CD14-positive monocyte (primary cell): Measurements from ENCODE around the gene ANKRD53. TPM values are rescaled to one million over a fixed set of nuclear protein-coding genes. Genes with fewer than 3 reads are reported as not detected.
A peak's percentile ranks its signal among the peaks of the same experiment; 100 is the strongest.

ENCODE experiments used
- DNase-seq, 3 donors: peaks; one replicate each; pipeline ENCODE4 v3.0.0-alpha.2; 2011 to 2022
- H2AFZ ChIP-seq: 2 replicates; pipeline ENCODE4 v1.6.0; 2012; ENCODE audit warnings: mild to moderate bottlenecking, low read depth, low read length, inconsistent platforms; ENCODE audit not compliant: insufficient read depth, poor library complexity, severe bottlenecking
- H3K27ac ChIP-seq, 2 donors: 1 replicate in 1 of 2; 2 replicates in 1 of 2; pipeline ENCODE4 v1.5.1; 2012 to 2013; ENCODE audit warnings: low read length in 2 of 2, control low read depth in 1 of 2, inconsistent platforms in 1 of 2, low read depth in 1 of 2, mild to moderate bottlenecking in 1 of 2
- H3K27me3 ChIP-seq, 2 donors: one replicate each; pipeline versions ENCODE4 v1.6.0 to v1.6.1; 2011 to 2013; ENCODE audit warnings: low read length in 2 of 2; ENCODE audit not compliant: control insufficient read depth in 2 of 2, insufficient read depth in 2 of 2
- H3K36me3 ChIP-seq, 2 donors: replicated peaks in 1 of 2; 1 replicate in 1 of 2; 2 replicates in 1 of 2; pipeline versions ENCODE4 v1.5.1 to v1.6.1; 2012 to 2013; ENCODE audit warnings: low read length in 2 of 2, control low read depth in 1 of 2, inconsistent platforms in 1 of 2, mild to moderate bottlenecking in 1 of 2; ENCODE audit not compliant: insufficient read depth in 2 of 2, control insufficient read depth in 1 of 2
- H3K4me1 ChIP-seq, 2 donors: 1 replicate in 1 of 2; 2 replicates in 1 of 2; pipeline versions ENCODE4 v1.5.1 to v1.6.1; 2012 to 2013; ENCODE audit warnings: low read length in 2 of 2, control low read depth in 1 of 2, inconsistent platforms in 1 of 2, mild to moderate bottlenecking in 1 of 2, moderate library complexity in 1 of 2; ENCODE audit not compliant: insufficient read depth in 2 of 2, control insufficient read depth in 1 of 2
- H3K4me2 ChIP-seq: replicated peaks from 2 replicates; pipeline ENCODE3; 2012; ENCODE audit warnings: low read length, moderate library complexity, mild to moderate bottlenecking; ENCODE audit not compliant: poor library complexity, severe bottlenecking; ENCODE audit errors: extremely low read depth
- H3K4me3 ChIP-seq, 3 experiments: fragments of 200-600 bp in 1 of 3; sonication (generic) in 1 of 3; replicated peaks in 1 of 3; 1 replicate in 2 of 3; 2 replicates in 1 of 3; pipeline ENCODE4 v1.5.1; 2011 to 2013; ENCODE audit warnings: low read length in 3 of 3, mild to moderate bottlenecking in 3 of 3, control low read depth in 2 of 3, low read depth in 2 of 3, inconsistent platforms in 1 of 3, moderate library complexity in 1 of 3
- H3K79me2 ChIP-seq: 2 replicates; pipeline ENCODE4 v1.6.0; 2012; ENCODE audit warnings: mild to moderate bottlenecking, control low read depth, inconsistent platforms, low read length, moderate library complexity; ENCODE audit not compliant: insufficient read depth
- H3K9ac ChIP-seq: 2 replicates; pipeline ENCODE4 v1.6.0; 2017; ENCODE audit warnings: low read length, mild to moderate bottlenecking; ENCODE audit not compliant: insufficient read depth, poor library complexity, severe bottlenecking
- H3K9me3 ChIP-seq, 2 donors: replicated peaks in 1 of 2; 1 replicate in 1 of 2; 2 replicates in 1 of 2; pipeline versions ENCODE4 v1.5.1 to v1.6.1; 2012 to 2013; ENCODE audit warnings: low read length in 2 of 2, control low read depth in 1 of 2; ENCODE audit not compliant: control insufficient read depth in 1 of 2, insufficient read depth in 1 of 2
- H4K20me1 ChIP-seq: 2 replicates; pipeline ENCODE4 v1.6.0; 2012; ENCODE audit warnings: mild to moderate bottlenecking, low read length, control low read depth, moderate library complexity; ENCODE audit not compliant: insufficient read depth
- H3K27ac Mint-ChIP-seq, 7 donors: one replicate each; pipeline ENCODE4 v1.8.0; 2020; ENCODE audit warnings: mild to moderate bottlenecking in 7 of 7, mixed read lengths in 7 of 7, moderate library complexity in 6 of 7, inconsistent platforms in 2 of 7
- H3K27me3 Mint-ChIP-seq, 3 donors: one replicate each; pipeline ENCODE4 v1.8.0; 2021 to 2022; ENCODE audit warnings: low read depth in 3 of 3, mild to moderate bottlenecking in 3 of 3, mixed read lengths in 3 of 3, moderate library complexity in 3 of 3, inconsistent platforms in 1 of 3
- H3K36me3 Mint-ChIP-seq, 2 donors: one replicate each; pipeline ENCODE4 v1.8.0; 2020; ENCODE audit warnings: mixed read lengths in 2 of 2, inconsistent platforms in 1 of 2, mild to moderate bottlenecking in 1 of 2
- H3K4me1 Mint-ChIP-seq: one replicate; pipeline ENCODE4 v1.8.0; 2020; ENCODE audit warnings: mild to moderate bottlenecking, mixed read lengths
- H3K4me3 Mint-ChIP-seq, 2 donors: one replicate each; pipeline ENCODE4 v1.8.0; 2020; ENCODE audit warnings: mild to moderate bottlenecking in 2 of 2, mixed read lengths in 2 of 2, moderate library complexity in 1 of 2
- H3K9me3 Mint-ChIP-seq, 7 donors: one replicate each; pipeline ENCODE4 v1.8.0; 2020 to 2022; ENCODE audit warnings: mixed read lengths in 7 of 7, mild to moderate bottlenecking in 6 of 7, moderate library complexity in 6 of 7, inconsistent platforms in 2 of 7
- WGBS: methylation state at CpG from one replicate; pipeline ENCODE4 v1.1.5; 2013; ENCODE audit warnings: missing lambda C conversion rate; ENCODE audit not compliant: insufficient coverage; 5-methylcytosine and 5-hydroxymethylcytosine counted together
- intact Hi-C, 2 donors: fragments of 100-400 bp; cut with micrococcal nuclease; formaldehyde crosslinking; loops; one replicate each; pipeline versions ENCODE4 v1.15.0 to v1.15.1; 2023
- polyA plus RNA-seq, 3 donors: library from polyadenylated mRNA; depleted of rRNA in 1 of 3; unstranded in 2 of 3; stranded (reverse) in 1 of 3; fragments of 300-500 nt in 2 of 3; fragments of >200 nt in 1 of 3; fragmentation: Illumina TruSeq in 2 of 3; gene quantifications; 1 replicate in 2 of 3; 2 replicates in 1 of 3; pipeline ENCODE4 v1.2.3, GENCODE V29; 2012 to 2021
- TF ChIP-seq, protein P1 (sequence below): fragments of 200-600 bp; IDR thresholded peaks from one replicate; pipeline ENCODE4 v1.8.0; 2022; ENCODE audit warnings: antibody characterized with exemption, mild to moderate bottlenecking

The ANKRD53 gene
- polyA plus RNA-seq, 3 donors: 0.12 TPM; not detected in 2

DNA sequence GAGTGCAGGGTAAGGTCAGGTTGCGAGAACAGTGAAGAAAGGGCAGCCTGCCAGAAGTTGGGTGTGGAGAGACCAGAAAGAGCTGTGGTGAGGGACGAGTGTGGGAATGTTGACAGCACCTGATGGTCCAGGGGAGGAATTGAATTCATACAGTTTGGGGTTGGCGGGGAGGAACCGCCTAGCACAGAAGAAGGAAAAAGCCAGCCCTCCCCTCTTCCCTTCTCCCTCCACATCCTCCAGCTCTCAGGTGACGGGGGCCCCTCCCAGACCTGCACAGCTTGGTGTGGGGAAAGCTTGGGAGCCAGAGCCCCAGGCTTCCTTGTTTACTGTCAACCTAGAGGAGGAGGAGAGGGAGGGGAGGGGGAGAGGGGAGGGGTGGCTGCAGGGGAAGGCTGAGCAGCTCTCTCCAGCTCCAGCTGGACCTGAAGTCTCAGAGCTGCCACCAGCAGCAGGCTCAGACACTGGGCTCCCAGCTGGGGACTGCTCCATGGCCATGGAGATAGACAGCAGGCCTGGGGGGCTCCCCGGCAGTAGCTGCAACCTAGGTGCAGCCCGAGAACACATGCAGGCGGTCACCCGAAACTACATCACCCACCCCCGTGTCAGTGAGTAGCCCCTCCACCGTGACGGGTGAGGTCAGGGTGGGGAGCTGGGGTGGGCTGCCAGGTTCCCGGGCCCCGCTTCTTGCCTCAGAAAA, 42.8 kb upstream of the ANKRD53 start, which contains the start of gene ATP6V1B1:
Gene ATP6V1B1, plus strand, starts transcription at position 433 of the 697 bp plus-strand sequence. Its CDS starts 55 bp downstream, at position 488.
- intact Hi-C loops: no loop called here
- DNase-seq: peak in 1 of 3 donors; percentile 1
- Histone ChIP-seq H3K9ac (no peak within 1 kb of the TSS), H3K79me2 (no peaks in the 10 kb centered on the region), H3K27ac (no peak within 1 kb of the TSS), H2AFZ (no peak within 1 kb of the TSS), H3K27me3 (peaks cover 0 to 14% of the 10 kb centered on the region in 2 donors), H4K20me1 (no peaks in the 10 kb centered on the region), H3K36me3 (no peaks in the 10 kb centered on the region), H3K4me1 (no peaks in the 10 kb centered on the region), H3K9me3 (no peaks in the 10 kb centered on the region), H3K4me2 (no peak within 1 kb of the TSS), H3K4me3 (no peak within 1 kb of the TSS)
- Mint-ChIP-seq H3K27me3 (peaks cover 13 to 31% (median 25%) of the 10 kb centered on the region in 3 donors), H3K4me1 (peaks cover 3% of the 10 kb centered on the region), H3K4me3 (no peak within 1 kb of the TSS), H3K36me3 (no peaks in the 10 kb centered on the region), H3K9me3 (peaks cover 0 to 2% (median 0%) of the 10 kb centered on the region in 7 donors), H3K27ac (no peak within 1 kb of the TSS)
- TF ChIP-seq, protein P1, sequence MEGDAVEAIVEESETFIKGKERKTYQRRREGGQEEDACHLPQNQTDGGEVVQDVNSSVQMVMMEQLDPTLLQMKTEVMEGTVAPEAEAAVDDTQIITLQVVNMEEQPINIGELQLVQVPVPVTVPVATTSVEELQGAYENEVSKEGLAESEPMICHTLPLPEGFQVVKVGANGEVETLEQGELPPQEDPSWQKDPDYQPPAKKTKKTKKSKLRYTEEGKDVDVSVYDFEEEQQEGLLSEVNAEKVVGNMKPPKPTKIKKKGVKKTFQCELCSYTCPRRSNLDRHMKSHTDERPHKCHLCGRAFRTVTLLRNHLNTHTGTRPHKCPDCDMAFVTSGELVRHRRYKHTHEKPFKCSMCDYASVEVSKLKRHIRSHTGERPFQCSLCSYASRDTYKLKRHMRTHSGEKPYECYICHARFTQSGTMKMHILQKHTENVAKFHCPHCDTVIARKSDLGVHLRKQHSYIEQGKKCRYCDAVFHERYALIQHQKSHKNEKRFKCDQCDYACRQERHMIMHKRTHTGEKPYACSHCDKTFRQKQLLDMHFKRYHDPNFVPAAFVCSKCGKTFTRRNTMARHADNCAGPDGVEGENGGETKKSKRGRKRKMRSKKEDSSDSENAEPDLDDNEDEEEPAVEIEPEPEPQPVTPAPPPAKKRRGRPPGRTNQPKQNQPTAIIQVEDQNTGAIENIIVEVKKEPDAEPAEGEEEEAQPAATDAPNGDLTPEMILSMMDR: no peak
- WGBS: 63% methylated on average over 1 of the region's 14 CpGs

DNA sequence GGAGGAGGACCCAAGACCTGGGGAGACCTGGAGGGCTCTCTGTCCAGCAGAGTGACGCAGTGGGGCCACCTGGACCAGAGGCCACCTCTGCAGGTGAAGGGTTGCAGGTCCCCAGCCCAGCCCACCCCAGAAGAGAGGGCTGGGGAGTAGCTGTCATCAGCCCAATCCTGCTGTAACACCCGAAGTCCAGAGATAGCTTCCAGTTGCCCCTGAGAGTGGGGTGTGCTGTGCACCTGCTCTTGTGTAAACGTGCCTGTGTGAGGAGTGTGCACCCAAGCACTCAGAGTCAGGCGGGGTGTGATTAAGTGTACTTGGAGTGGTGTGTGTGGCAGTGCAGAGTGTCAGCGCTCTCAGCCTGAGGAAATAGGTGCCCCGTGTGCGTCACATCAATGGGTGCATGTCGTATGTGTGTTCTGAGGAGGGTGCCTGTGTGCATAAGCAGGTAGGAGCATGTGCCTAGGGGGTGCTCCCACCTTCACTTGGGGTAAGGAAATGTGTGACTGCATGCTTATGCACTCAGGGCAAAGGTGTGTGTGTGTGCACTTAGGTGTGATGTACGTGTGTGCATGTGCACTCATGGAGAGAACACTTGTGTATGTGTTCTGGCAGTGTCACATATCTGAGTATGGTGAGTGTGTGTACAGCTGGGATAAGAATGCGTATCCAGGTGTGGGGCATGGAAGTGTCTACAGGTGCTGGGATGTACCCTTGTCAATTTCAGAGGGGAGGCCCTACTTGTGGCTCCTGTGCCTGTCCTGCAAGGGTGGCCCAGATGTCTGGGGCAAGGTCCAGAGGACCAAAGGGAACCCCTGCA, 42.1 kb upstream of the ANKRD53 start:
- no peaks in the 10 kb centered on the region for H3K9me3 ChIP-seq
- H3K4me2 ChIP-seq: no peak overlapping the region
- peak in 1 of 3 donors; percentile 1 for DNase-seq
- no peaks in the 10 kb centered on the region for H3K9me3 Mint-ChIP-seq
- TF ChIP-seq, protein P1: no peak
- H3K36me3 ChIP-seq: no peaks in the 10 kb centered on the region
- H3K4me1 ChIP-seq: no peaks in the 10 kb centered on the region
- H3K9ac ChIP-seq: no peak overlapping the region
- H3K27ac ChIP-seq: no peak overlapping the region
- no peak overlapping the region for H3K4me3 Mint-ChIP-seq
- H3K4me1 Mint-ChIP-seq: no peaks in the 10 kb centered on the region
- intact Hi-C loops: no loop called here
- H4K20me1 ChIP-seq: no peaks in the 10 kb centered on the region
- H3K27ac Mint-ChIP-seq: no peak overlapping the region
- H3K79me2 ChIP-seq: no peaks in the 10 kb centered on the region
- H2AFZ ChIP-seq: no peak overlapping the region
- H3K4me3 ChIP-seq: no peak overlapping the region
- peaks cover 13 to 33% (median 25%) of the 10 kb centered on the region in 3 donors for H3K27me3 Mint-ChIP-seq
- no peaks in the 10 kb centered on the region for H3K36me3 Mint-ChIP-seq
- peaks cover 0 to 14% of the 10 kb centered on the region in 2 donors for H3K27me3 ChIP-seq
- 94% methylated on average over 10 of the region's 10 CpGs for WGBS
